ENCODE measurements around the gene ACVR1C. TPM values are rescaled to one million over a fixed set of nuclear protein-coding genes. Genes with fewer than 3 reads are reported as not detected.

ACVR1C gene
- total RNA-seq, 2 donors from 2014 or later, result 0.41 TPM; not detected in 1

DNA sequence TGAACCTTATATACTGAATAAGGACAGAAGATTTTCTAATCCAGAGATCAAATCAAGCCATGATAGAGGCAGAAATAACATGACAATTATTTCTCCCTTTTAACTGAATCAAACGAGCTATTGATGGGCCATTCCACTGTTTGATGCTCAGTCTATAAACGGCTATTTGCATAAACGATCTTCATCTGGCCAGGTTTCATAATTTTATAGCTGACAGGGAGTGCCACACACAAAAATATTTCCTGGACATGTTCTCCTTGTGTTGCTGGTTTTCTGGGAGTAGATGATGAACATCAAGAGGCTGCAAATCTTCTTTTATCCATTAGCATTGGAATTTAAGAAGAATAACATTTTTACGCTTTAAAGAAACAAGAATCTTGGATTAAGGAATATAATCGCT, 63.1 kb downstream of the ACVR1C start:
- ATAC-seq (ENCODE audit: insufficient number of reproducible peaks, low FRiP score, low read depth), result no peak
- H3K27ac ChIP-seq, result no peak overlapping the region
- no peaks in the 10 kb centered on the region for H3K4me1 ChIP-seq (ENCODE audit: control insufficient read depth in 1 of 2, low read depth in 2 of 2)
- no peaks in the 10 kb centered on the region for H3K27me3 ChIP-seq (replicated peaks; ENCODE audit: insufficient read depth)
- no peaks in the 10 kb centered on the region for H3K9me3 ChIP-seq
- DNase-seq (ENCODE audit: low spot score), result no peak
- no peak overlapping the region for H3K4me3 ChIP-seq
- no peaks in the 10 kb centered on the region for H3K36me3 ChIP-seq
- TF ChIP-seq, protein P1, sequence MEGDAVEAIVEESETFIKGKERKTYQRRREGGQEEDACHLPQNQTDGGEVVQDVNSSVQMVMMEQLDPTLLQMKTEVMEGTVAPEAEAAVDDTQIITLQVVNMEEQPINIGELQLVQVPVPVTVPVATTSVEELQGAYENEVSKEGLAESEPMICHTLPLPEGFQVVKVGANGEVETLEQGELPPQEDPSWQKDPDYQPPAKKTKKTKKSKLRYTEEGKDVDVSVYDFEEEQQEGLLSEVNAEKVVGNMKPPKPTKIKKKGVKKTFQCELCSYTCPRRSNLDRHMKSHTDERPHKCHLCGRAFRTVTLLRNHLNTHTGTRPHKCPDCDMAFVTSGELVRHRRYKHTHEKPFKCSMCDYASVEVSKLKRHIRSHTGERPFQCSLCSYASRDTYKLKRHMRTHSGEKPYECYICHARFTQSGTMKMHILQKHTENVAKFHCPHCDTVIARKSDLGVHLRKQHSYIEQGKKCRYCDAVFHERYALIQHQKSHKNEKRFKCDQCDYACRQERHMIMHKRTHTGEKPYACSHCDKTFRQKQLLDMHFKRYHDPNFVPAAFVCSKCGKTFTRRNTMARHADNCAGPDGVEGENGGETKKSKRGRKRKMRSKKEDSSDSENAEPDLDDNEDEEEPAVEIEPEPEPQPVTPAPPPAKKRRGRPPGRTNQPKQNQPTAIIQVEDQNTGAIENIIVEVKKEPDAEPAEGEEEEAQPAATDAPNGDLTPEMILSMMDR (IDR thresholded peaks at IDR 0.05), result no peak

DNA sequence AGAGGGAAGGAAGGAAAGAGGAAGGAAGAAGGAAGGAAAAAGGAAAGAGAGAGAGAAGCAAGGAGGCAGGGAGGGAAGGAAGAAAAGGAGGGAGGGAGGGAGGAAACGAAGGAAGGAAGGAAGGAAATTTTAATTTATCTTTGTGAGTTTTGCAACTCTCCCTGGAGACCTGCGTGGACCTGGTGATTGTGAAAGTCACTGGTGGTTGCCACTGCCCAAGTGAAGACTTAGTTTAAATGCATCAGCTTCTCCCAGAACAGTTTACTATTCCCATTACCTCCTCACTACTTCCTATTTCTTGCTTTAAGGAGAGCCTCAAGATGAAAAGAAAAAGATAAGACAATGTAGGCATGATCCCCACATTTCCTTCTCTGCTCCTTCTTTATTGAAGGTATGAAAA, 68.8 kb downstream of the ACVR1C start:
- TF ChIP-seq, protein P1 (IDR thresholded peaks at IDR 0.05), result no peak
- Histone ChIP-seq H3K4me3 (no peak overlapping the region), H3K4me1 (ENCODE audit: control insufficient read depth in 1 of 2, low read depth in 2 of 2) (no peaks in the 10 kb centered on the region), H3K27ac (no peak overlapping the region), H3K27me3 (replicated peaks; ENCODE audit: insufficient read depth) (no peaks in the 10 kb centered on the region), H3K36me3 (no peaks in the 10 kb centered on the region), H3K9me3 (no peaks in the 10 kb centered on the region)
- ATAC-seq (ENCODE audit: insufficient number of reproducible peaks, low FRiP score, low read depth), result no peak
- no peak for DNase-seq (ENCODE audit: low spot score)

DNA sequence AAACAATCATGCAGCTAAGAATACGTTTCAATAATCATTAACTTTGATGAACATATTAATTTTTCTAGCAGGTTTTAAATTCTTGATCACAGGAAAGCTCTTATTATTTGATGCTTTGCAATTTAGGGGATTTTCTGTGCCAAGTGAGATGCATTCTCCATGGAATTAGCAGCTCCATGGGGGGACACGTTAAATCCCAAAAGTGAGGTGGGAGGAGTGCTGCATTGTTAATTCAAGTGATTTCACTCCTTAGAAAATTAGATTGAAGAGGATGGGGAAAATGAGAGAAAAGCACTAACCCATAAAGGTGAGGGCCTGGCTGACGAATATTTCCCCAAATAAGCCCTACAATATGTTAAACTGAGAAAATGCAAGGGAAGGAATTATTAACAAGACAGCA, 69.2 kb downstream of the ACVR1C start:
- no peaks in the 10 kb centered on the region for H3K36me3 ChIP-seq
- no peak overlapping the region for H3K27ac ChIP-seq
- H3K9me3 ChIP-seq, result no peaks in the 10 kb centered on the region
- no peaks in the 10 kb centered on the region for H3K27me3 ChIP-seq (replicated peaks; ENCODE audit: insufficient read depth)
- DNase-seq (ENCODE audit: low spot score) (no peak), ATAC-seq (ENCODE audit: insufficient number of reproducible peaks, low FRiP score, low read depth) (no peak)
- TF ChIP-seq, protein P1 (IDR thresholded peaks at IDR 0.05), result no peak
- H3K4me3 ChIP-seq, result no peak overlapping the region
- H3K4me1 ChIP-seq (ENCODE audit: control insufficient read depth in 1 of 2, low read depth in 2 of 2), result no peaks in the 10 kb centered on the region

DNA sequence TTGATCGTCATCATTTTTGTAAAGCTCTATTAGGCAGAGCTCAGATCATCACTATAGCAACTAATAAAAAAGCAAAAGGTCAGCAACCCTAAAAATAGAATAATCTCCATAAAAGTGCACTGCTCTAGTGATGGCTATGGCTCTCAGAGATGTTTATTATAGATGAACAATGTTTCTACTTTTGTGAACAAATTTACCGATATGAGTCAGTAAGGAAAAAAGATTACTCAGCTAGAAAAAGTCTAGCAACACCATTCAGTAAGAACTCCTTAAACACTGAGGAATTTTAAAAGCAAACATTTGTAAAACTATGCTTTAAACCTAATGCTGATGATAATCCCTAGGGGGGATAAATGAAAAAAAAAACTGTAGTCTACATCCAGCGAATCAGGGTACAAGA, 69.6 kb downstream of the ACVR1C start:
- H3K27me3 ChIP-seq (replicated peaks; ENCODE audit: insufficient read depth), result no peaks in the 10 kb centered on the region
- no peak overlapping the region for H3K4me3 ChIP-seq
- no peaks in the 10 kb centered on the region for H3K4me1 ChIP-seq (ENCODE audit: control insufficient read depth in 1 of 2, low read depth in 2 of 2)
- TF ChIP-seq, protein P1 (IDR thresholded peaks at IDR 0.05), result no peak
- no peak overlapping the region for H3K27ac ChIP-seq
- ATAC-seq (ENCODE audit: insufficient number of reproducible peaks, low FRiP score, low read depth), result no peak
- no peak for DNase-seq (ENCODE audit: low spot score)
- H3K36me3 ChIP-seq, result no peaks in the 10 kb centered on the region
- no peaks in the 10 kb centered on the region for H3K9me3 ChIP-seq

DNA sequence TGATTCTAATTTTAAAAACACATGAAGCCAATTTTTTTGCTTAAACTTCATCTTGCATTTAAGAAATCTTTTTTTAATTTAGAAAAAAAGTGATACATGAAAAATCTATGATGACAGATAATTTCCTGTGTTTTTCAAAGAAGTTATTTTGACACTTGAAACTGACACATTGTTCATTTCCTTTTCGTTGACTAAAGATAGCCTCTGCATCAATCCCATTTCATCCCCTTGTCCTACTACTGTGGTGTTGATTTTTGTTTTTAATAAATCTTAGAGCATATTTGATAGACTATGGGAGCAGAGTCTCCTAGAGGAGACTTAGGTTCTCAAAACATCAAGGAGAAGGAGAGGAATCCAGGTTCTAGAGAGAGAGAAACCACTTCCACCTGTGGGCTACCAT, 70.9 kb downstream of the ACVR1C start:
- TF ChIP-seq, protein P1 (IDR thresholded peaks at IDR 0.05), result no peak
- ATAC-seq (ENCODE audit: insufficient number of reproducible peaks, low FRiP score, low read depth) (no peak), DNase-seq (ENCODE audit: low spot score) (no peak)
- Histone ChIP-seq H3K4me3 (no peak overlapping the region), H3K4me1 (ENCODE audit: control insufficient read depth in 1 of 2, low read depth in 2 of 2) (no peaks in the 10 kb centered on the region), H3K27me3 (replicated peaks; ENCODE audit: insufficient read depth) (no peaks in the 10 kb centered on the region), H3K9me3 (no peaks in the 10 kb centered on the region), H3K27ac (no peak overlapping the region), H3K36me3 (no peaks in the 10 kb centered on the region)

Measured in thoracic aorta (tissue), 2 donors.